HG02571 (cell line): ENCODE data around the gene SGMS1.
A peak's percentile ranks its signal among the peaks of the same experiment; 100 is the strongest.
"Not testable (repeated sequence)": the region's sequence is repeated elsewhere in the genome, so short reads cannot be mapped to it uniquely, and the experiment has no call there.

Experiments
- ATAC-seq: cut with Tn5 transposase; IDR thresholded peaks from one replicate; pipeline ENCODE4 v1.9.1; 2021; ENCODE audit warnings: mild to moderate bottlenecking, moderate library complexity; ENCODE audit not compliant: unreplicated experiment

Gene SGMS1

DNA sequence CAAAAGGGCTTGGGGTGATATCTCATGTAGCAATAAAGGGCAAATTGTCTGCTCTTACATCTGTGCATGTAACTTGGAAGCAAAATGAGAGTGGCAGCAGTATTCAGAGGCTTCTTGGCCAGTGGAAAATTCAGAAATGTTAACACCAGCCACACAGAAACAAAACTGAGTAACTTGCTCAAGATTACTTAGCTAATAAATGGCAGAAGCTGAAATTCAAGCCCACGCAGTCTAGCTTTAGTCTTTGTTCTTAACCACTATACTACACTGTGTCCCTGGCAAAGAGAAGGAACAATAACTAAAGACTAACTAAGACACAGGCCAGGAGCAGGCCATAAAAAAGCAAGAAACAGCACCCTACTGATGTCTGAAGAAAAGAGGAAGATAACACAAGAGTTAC is 186.5 kb downstream of the SGMS1 start:
- no peak for ATAC-seq

DNA sequence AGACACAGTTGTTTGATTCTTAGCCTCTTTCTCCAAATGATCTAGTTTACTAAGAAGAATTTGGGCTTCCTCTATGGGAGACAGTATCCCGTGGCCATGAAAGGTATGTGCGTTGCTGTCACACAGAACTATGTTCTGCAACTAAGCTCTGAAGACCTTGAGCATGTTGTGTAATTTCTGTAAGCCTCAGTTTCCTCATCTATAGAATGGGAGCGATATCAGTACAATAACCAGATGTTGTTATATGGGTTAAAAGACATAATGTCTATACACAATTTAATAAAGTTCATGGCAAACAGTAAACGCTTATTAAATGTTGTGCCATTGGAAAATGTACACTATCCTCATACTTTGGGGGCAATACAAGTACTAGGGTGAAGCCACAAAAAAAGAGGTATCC is 187.0 kb downstream of the SGMS1 start:
- ATAC-seq: no peak

DNA sequence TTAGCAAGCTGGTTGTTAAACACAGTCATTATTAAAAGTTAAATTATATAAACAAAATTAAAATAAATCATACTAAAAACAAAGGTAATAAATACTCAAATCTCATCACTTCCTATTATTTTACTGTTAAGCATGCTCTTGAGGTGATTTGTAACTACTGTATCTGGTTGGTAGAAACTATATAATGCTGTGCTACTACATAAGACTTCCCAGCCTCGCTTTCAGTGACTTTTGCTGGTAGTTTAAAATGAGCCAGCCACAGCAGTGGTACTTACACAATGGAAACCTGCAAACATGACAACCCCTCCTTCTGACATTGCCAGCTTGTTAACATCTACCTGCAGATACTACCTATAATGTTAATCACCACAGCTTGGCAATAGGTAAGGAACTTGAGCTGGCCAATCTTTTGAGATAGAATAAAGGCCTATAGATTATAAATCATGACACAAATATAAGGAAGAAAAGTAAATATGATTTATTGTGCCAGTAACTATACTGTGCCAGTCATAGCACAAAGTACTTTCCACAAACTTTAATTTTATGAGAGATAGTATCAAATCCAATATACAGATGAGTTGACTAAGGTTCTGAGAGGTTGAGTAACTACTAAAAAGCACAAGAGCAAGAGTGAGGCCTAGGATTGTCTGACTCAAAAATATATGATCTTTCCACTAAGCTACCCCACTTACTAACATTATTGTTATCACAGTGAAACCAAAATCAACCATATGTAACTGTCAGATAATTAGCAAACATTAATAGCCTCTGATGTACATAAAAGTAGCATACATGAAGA is 191.3 kb downstream of the SGMS1 start:
- peak; percentile 32 for ATAC-seq

DNA sequence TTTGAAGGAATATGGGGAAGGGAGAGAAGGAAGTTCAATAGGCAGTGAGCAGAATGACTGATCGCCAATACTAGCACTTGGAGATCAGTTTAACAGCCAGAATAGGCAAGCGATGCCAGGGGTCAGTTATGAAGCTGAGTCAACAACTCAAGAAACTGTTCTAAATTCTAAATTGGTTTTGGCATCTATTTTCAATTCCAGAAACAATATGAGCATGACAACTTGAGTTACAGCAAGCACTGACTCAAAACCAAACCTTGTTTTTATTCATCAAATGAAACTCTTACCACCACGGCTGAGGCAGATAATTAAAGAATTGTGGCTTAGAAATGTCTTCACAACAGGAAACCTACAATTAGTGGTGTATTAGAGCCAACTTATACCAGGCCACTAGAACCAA is 192.0 kb downstream of the SGMS1 start:
- ATAC-seq: peak; percentile 85

DNA sequence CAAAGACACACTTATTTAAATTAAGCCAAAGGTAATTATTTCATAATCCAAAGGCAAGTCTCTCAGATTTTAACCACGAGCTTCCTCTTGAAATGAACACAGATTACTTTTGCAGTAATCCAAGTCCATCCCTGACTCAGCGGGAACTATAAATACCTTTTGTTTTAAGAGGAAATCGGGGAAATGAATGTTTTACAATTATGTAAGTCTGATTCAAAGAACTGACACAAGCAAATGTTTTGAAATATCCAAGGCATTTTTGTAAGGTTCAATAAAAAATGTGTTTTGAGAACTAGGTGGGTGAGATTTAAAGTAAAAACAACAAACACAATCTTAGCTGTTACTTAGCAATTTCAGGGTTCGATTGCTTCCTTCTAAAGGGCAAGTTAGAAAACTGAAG is 192.6 kb downstream of the SGMS1 start:
- ATAC-seq: no peak

DNA sequence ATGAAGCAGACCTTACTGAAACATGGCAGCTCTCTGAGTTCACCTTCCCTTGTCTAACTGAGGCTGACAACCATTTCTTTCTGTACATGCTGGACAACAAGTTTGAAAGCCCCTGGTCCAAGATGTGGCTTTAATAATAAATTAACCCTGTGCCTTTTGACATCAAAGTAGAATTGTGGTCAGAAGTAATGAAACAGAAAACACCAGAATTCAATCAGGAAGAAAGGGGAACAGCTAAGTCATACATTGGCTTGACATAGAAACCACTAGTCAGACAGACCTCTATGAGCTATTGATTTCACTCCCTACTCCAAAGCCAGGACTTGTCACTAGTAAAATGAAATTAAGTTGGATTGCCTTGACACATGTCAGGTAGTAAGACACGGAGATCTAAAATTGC is 197.3 kb downstream of the SGMS1 start:
- ATAC-seq: peak; percentile 73

DNA sequence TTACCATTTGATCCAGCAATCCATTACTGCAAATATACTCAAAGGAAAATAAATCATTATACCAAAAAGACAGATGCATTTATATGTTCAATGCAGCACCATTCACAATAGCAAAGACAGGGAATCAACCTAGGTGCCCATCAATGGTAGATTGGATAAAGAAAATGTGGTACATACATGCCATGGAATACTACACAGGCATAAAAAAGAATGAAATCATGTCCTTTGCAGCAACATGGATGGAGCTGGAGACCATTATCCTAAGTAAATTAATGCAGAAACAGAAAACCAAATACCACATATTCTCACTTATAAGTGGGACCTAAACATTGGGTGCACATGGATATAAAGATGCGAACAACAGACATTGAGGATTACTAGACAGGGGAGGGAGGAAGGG is 198.5 kb downstream of the SGMS1 start:
- not testable (repeated sequence) for ATAC-seq

DNA sequence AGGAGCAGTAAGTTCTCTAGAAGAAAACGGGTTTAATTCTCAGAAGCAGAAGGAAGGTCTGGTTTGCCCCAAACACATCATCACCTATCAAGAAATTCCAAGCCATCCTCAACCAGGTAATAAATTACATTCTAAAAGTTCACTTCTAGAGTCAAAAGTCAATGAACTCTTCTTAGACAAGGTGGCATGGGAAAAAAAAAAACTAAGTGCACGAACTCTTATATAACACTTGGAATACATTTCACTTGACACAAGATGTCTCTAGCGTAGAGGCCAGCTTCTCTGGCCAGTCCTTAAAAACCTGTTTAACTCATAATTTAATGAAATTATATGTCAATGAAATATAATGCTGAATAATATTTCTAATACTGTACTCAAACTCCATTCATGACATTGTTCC is 200.3 kb downstream of the SGMS1 start:
- no peak for ATAC-seq

DNA sequence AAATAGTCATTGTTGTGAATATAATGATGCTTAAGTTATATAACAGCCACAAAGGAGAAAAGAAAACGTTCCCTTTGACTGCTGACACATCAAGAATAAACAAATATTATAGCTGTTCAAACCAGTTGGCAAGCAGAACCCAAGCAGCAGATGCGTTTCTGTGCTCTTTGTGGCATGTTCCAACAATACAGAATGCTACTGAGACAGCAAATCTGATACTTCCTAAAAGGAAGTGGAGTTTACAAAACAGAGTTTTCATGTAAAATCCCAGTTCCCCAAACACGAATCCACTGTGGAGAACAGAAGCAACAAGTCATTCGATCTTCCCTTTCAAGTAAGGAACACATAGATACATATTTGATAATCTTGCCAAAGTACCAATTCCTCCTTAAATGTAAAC is 201.5 kb downstream of the SGMS1 start:
- no peak for ATAC-seq

DNA sequence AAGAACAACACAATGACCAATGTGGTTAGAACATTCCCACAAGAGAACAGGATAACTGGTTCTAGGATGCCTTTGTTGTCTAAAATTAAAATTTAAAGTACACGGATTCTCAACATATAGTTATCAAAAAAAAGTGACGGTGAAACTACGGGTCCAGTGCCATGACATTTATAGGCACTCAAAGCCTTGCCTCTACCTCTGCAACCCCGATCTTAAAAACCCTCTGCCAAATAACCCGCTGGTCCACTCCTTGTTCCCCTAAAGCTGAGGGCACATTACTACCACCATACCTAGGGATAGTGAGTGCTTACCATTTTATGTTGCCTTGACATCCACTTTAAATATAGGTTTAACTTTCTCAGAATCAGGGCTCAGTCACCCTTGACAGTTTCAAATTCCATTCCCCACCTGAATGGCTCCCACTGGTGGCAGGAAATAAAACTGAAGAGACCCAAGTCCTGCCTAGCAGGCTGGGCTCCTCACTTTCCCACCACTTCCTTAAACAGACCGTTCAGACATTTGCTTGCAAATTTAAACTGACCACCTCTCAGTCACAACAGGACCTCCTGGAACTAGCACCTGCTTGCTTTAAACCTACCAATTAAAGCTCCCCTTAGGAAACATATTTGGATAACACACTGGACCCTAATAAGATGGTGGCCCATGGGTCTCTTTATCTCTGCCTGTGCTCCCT is 202.6 kb downstream of the SGMS1 start:
- no peak for ATAC-seq

DNA sequence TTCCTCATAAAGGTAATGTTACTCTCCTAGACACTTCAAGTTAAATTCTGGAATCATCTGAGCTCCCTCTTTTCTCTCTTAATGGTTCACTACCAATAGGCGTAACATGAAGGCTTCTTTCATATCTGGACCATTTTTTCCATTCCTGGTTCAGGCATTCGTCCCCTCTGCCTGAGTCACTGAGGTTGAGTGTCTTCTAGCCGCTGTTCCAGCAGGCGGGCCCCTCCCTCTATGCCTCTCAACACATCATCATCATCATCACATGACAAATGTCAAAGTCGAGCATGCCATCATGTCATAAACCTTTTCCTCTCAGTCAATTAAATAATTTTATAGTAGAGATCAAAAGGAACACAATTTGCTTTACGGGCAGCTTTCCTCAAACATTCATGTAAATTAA is 203.6 kb downstream of the SGMS1 start:
- ATAC-seq: no peak

DNA sequence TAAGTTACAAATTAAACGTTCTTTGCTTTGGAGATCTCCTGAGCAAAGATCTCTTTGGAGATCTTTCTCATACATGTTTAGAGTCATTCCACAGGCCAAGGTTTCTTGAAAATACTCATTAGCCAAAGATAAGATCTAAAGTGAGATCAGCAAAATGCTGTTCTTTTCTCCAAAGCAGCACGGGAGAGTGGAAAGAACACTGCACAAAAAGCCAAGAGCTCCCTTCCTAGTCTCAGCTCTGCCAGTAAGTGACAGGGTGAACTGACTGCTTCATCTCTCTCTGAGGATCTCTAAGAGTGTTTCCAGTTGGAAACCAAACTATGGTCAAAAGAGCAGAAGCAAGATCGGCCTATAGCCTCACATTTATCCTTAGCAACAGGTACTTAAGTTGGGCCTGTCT is 204.0 kb downstream of the SGMS1 start:
- ATAC-seq: no peak

DNA sequence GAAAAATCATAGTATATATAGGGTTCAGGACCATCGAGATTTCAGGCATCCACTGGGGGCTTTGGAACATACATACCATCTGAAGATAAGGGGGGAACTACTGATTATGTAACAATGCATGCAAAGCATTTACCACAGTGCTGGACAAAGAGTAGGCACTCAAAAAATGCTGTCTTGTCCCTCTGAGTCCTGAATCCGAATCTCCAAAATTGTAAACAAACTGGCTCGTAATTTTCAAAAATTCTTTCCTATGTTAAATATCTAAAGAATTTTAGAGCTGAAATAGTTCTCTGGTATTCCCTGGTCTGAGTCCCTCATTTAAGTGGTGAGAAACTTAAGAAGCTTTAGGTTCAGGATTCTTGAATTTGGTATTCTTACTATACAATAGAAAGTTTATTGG is 204.7 kb downstream of the SGMS1 start:
- no peak for ATAC-seq

DNA sequence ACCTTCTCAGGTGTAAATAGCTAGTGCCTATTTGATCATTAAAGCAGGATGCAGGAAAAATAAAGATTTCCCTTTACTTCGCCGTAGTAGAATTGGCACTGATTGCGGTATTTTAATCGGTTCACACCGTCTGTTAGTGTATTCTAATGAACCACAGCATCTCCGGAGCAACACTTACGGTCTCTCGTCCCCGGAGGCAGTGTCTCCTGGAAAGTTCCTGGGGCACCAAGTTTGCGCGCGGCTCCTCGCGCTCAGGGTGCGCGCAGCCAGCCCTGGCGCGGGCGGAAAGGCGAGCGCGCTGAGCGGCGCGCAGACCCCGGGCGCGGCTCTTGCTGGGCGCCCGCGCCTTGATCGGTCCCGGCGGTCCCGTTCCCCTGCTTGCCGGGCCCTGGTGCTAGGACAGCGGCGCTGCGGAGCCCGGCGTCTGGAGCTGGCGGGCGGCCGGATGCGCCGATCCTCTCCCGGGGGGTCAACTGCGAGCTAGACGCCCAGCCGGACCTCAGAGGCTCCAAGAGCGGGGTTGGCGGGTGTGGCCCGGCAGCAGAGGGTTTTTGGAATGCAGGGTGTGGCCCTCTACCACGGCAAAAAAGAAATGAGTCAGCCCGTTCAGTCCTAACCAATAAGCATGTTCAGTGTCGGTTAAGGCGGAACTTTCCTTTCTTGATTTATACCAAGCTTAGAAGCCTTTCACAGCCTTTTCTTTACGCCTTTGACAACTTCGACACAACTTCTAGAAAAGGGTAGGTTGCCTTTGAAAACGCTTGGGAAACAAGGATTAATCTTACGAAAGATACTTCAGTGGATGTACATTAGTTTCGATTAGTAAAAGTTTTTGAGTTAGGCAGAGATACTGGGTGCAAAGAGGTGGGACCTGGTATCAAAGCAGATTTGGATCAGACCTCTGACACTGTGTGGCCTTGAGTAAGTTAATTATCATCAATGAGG is 205.6 kb downstream of the SGMS1 start:
- peak; percentile 85 for ATAC-seq

DNA sequence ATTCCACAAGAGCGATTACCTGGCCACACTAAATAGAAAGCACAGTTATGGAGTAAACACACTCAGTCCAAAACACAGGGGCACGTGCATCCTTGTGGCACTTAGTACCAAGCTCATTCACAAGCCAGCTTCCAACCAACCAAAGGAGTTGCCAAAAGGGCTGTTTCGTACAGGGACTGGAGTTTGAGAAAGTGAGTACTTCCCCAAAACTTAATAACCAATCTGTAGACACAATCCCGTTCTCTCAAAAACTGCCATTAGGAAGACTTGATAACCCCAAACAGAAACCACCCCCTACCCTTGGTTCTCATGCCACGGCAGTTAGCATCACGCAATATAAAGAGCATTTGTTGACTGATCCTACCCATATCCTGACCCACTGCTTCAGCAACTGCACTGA is 206.3 kb downstream of the SGMS1 start:
- ATAC-seq: no peak

DNA sequence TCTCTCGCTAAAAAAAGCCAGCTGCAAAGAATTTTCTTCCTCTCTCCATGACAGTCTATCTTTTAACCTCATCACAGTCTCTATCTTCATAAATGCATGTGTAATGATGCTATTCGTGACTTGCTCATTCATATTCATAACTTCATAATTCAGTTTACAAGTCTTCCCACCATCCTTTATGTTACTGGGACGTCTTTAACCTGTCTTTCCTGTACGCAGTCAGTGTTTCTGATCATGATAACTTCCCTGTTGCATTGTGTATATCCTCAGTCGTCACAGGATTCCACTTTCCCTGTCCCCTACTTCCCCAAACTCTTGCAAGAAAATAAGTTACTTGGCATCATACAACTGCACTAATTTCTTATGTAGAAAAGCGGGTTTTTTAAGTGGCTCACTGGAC is 206.9 kb downstream of the SGMS1 start:
- ATAC-seq: no peak

DNA sequence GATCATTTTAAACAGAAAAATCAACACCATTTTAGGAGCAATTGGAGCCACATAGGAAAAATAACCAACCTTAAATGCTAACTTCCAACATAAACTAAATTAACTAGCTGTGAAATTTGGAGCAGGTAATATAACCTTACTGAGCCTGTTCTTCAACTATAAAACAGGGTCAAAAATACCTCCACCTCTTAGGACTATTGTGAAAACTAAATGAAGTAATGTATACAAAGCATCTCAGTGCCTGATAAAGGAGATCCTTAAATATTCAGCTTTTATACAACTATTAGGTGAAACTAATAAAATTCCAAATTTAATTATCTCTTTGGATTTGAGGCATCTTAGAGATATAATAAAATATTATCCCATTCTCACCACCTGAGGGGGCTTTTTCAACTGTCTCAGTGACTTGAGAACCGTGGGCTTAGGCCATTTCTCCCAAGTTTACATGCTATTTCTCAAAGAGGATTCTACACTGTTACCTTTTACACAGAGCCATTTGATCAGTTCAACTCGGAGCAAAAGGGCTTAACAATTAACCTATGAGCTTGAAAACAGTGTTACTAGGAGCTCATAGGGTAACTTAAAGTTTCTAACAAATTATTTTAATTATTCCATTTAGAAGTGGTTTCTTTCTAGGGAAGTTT is 207.5 kb downstream of the SGMS1 start:
- ATAC-seq: no peak

DNA sequence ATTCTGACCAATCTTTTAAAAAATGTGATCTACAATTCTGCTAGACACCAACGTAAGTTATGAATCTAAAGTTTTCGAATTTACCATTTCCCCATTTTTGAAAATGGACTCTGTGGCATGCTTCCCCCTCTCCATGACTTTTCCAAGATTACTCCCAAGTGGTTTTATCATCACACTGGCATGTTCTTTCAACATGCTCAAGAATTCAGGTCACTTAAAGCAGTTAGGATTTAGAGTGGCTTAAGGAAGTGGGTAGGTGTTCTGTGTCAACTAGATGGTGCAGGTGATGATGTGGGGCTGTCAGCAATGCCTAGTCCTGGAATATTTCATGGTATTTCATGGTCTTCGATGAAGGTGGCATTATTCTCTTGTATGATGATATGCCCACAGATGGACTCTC is 208.5 kb downstream of the SGMS1 start:
- ATAC-seq: no peak

DNA sequence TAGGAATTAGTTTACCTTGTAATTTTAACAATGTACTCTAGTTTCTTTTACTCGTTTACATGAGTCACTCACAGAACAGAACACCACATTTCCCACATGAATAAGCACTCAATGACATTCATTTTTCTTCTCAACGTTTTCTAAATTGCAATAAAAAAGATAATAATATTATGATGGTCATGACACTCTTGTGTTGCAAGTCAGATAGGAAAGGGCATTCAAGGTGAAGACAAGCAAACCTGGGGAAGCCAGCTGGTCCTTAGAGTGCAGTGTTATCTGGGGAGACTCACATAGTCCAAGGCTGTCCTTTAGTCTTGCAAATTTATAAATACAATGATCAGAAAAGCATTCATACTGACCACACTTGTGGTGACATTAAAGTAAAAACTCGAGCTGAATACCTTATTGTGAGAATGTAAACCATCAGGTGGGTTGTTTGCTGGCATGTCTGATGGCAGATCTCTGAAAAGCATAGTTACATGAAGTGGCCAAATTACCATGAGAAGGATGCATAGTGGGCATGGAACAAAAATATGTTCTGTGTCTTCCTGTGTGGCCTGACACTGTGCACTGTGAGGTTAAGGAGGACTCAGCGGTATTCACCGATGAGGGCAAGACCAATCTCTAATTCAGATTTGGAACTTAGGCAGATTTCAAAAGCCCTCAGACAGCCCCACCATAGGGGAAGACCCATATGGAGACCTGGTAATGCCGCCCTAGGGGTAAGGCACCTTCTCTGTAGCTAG is 213.5 kb downstream of the SGMS1 start:
- ATAC-seq: no peak

DNA sequence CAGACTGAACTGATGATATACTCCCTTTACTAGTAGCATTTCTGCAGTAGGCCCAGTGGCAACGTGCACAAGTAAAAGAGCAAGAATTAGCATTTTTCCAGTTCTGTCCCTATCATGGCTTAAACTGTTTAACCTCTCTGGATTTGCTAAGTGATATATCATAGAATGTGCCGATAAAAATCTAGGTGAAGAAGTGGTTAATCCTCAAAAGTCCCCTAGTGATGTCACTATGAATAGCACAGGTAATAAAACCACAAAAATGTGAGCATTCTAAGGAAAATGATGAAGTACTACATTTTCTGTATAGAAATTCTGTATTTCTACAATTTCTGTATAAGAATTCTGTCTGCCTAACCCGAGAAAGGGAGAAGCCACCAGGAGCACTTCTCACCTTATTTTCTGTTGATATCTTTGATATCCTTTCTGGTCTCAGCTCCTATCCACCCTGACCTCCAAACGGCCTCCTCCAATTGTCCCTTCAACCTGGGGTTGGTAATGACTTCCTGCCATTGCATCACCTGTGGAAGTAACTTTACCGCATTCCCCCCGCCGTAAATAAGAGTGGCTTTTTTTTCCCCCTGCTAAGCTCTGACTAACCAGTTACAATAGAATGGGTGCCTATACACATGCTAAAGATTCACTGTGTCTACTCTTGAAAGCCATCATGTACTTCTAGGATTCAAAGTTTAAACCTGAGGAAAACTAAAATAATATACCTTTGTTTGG is 216.5 kb downstream of the SGMS1 start:
- ATAC-seq: no peak
